ENCODE data around the gene ARHGAP26.

The ARHGAP26 gene

DNA sequence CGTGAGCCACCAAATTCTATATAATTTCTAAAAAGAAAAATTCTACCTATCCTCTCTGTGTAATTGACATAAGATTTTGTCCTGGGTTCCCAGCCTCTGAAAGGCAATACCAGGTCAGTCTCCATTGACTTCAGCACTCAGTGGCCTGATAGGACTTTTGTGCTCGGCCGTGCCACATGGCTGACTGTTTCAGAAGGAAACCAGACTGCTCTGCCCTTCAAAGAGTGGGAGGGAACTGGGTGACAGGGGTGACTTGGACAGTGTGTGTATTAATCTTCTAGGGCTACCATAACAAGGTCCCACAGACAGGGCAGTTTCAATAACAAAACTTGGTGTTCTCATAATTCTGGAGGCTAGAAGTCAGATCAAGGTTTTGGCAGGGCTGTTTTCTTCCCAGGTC, 43.0 kb downstream of the ARHGAP26 start:
- peak in 1 of 2 donors; percentile 26 for DNase-seq

GRCh38 chr5:142814122-142814521, 43.9 kb downstream of the ARHGAP26 start:
- no peak for DNase-seq

DNA sequence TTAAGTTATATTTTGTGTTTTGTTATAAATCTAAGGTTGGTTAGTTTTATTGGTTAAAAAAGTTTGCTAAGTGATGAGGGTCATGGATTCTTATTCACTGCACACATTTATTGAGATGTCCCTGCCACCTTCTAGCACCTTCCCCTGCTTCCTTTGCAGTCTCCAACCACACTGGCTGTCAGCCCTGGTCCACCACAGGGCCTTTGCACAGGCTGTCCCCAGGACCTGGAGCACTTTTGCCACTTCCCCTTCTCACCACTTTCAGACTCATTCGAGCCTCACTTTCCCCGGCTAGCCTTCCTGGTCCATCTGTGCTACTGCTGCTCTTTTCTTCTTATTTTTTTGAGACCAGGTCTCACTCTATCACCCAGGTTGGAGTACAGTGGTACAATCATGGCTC, 45.3 kb downstream of the ARHGAP26 start:
- DNase-seq, result no peak

DNA sequence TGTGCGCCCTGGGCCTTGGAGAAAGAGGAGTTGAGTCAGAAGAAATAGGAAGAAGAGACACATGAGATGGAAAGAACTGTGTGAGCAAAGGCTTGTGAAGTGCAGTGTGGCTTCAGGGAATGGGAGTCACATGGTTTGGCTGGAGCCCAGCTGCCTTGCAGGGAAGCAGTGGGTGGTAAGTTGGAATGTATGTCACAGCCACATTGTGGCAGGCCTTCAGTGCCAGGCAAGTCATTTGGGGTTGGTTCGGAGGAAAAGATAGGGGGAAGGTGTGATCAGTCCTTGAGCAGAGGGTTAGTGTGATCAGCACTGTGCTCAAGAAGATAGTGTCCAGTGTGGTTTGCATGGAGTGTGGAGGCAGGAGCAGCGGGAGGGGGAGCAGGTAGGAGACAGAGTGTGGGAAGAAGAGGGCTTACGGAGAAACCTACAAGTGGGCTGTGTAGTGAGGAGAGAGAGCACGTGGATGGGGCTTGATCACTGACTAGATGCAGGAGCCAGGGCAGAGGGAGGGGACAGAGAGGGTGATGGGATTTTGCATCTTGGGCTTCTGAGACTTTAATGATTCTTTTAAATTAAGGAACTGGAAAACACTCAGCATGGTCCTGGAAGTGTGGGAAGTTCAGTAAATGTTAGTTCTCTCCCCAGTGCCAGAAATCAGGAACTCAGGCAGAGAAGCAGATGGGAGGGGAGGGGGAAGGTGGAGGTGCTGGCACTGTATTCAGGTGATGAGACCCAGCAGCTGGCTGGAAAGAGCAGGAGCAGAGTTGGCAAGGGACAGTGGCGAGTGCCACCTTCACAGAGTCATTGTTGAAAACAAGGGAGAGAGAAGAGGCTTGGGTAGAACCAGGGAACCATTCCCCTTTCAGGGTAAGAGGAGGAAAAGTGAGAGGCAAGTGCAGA, 46.6 kb downstream of the ARHGAP26 start:
- DNase-seq, result peak; percentile 68 to 80

DNA sequence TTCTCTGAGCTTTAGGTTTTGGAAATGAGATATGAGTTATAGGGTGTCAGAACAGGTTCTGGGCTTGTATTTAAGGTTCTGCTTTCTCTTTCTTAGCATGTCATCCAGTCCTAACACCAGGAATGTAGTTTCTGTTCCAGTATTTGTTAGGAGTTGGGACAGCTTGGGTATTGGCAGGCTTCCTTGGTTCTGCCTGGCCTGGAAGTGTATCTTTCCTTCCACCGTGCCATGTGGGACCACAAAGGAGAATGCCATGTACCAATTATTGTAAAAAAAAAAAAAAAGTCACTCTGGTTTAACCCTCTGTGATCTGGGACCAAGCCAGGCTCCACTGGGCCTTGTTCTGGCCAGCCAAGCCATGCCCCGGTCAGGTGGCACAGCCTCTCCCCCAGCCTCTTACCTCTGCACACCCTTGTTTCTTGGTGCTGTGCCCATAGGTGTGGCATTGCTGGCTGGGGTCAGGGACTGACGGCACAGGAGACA, 47.8 kb downstream of the ARHGAP26 start:
- no peak for DNase-seq

GRCh38 chr5:142819292-142819691, 49.1 kb downstream of the ARHGAP26 start:
- DNase-seq, result no peak

DNA sequence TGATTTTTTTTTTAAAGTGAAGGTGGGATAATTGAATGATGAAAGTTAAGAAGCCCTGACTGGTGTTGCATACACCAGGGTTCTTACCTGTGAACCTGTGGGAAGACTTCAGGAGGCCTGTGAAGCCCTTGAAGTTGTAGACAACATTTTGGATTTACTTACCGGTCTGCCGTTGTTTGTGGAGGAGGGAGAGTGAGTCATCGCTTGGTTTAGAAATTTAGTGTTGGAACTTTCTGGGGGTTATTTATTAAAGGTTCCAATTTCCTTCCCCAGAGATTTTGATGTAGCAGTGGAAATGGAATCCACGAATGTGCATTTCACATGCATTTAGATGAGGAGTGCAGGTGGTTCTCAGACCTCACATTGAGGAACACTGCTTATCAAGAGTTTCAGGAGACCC, 49.6 kb downstream of the ARHGAP26 start:
- peak; percentile 39 to 54 for DNase-seq

DNA sequence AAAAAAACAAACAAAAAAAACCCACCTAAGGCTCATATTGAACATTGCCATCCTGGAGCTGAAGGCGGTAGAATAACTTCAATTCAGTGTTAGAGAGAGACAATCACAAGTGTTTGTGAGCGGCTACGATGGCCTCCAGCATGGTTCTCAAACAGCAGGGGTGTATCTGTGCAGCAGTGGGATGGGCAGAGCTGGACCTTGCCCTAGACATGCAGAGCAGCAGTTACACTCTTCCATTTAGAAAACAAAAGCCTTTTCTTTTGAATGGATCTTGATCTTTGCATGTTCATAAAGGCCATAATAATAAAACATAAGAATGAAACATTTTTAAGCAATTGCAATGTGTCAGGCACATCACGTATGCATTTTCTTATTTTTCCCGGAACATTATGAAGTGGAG, 50.3 kb downstream of the ARHGAP26 start:
- no peak for DNase-seq

- no peak for DNase-seq
Measured at GRCh38 chr5:142821034-142821732, 51.0 kb downstream of the ARHGAP26 start.

DNA sequence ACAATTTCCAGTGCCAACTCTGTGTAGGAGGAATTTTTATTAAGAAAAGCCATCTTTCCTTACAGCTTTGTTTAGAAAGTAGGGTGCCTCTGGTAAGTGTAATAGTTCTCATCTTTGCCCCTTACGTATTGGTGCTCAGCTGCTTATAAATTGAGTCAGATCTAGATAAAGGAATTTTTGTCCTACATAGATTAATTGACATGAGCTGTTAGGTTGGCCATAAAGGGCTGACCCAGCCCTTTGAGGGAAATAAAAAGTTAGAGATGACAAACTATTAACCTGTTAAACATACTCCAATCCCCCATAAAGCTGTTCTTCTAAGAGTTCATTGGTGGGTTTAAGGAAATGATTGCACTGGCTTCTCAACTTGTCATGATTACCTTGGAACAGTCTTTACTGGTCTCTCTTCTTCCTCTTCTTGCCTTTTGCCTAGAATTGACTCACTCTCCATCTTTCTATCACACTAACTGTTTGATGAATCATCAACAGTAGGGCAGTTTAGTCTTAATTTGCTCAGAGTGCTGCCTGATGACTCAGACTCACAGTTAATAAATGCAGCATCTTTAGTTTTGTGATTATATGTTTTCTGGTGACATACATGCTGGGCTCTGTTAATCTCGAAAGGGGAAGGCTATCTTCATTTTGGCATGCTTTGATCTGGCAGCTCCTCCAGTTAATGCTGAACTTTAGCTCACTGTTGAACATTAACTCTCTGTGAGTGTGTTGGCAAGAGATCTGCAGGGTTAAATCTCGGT, 51.7 kb downstream of the ARHGAP26 start:
- DNase-seq, result peak; percentile 81 to 89

DNA sequence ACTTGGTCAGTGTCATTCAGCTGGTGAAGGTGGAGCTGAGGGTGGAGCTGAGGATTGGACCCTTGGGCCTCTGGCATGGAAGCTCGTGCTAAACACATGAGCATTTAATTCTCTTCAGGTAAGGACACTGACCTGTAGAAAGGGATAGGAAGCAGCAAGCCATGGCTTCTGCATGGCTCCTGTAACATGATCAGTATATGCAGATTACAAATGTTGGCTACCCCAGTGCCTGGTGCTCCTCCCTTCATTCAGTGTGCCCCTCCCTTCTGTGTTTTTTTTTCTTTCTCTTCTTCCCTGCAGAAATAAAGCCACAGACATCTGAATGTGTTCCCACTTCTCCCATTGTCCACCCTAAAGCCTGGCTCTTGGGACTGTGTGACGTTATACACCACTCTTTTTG, 52.9 kb downstream of the ARHGAP26 start:
- DNase-seq, result no peak

DNA sequence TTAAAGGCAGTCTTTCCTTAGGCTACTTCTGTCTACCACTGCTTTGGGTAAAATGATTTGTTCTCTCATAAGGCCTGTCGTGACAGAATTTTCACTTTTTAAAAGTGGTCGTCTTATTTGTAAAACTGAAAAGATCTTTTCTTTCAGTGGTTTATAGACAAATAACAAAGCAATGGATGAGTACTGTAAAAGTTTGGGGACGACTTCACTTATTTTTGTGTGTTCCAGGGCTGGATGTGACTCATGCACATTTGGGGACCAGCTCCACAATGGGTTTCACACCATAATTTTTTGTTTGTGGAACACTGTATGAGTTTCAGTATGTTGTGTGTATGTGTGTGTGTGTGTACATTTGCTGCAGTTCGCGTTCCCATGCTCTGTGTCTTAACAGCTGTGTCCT, 53.6 kb downstream of the ARHGAP26 start:
- no peak for DNase-seq

- DNase-seq, result no peak
Measured at GRCh38 chr5:142824391-142824790, 54.2 kb downstream of the ARHGAP26 start.

DNA sequence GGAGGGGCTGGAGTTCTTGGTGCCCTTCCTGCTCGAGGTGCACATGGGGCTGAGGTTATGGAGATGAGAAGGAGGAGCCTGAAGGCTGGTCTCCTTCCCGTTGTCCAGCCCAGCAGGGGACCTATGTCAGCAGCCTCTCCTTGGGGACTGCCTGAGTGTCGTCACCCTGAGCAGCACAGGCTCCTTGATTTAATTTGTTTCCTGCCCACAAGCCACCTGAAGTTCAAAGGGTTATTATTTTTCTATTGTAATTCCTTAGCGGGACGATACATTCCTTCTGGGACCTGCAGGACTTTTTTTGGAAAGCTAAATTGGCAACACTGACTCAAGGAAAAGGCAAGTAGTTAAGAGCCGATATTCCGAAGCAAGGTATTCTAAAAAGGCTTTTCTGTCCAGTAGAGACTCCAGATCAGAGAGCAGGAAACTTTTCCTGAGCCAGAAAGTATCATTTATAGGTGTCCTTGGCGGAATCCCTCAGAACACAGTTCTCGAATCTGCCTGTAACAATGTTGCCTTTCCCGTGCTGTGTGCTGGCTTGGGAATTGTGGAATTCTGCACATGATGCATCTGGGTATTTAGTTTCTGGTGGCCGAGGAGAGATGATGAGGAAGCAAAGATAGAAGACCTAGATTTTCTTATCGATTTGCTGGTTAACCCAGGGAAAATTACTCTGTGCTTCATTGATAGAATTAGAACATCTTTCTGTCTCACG, 55.4 kb downstream of the ARHGAP26 start:
- DNase-seq, result no peak

DNA sequence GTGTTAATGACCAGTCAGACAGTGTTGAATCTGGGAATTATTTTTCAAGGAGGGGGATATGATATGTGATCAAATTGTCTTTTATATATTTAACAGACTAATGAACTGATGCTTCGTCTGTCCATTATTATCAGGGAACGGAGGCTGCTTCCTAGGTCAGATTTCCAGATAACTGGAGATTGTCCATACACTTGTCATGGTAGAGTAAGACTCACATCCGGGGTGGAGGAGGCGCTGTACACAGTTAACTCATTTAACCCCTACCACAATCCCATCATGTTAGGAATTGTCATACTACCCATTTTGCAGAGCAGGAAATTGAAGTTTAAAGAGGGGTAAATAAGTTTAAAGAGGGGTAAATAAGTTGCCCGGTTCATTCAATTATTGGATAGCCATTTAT, 55.9 kb downstream of the ARHGAP26 start:
- no peak for DNase-seq

GRCh38 chr5:142826741-142827492, 56.7 kb downstream of the ARHGAP26 start:
- peak; percentile 48 to 53 for DNase-seq

DNA sequence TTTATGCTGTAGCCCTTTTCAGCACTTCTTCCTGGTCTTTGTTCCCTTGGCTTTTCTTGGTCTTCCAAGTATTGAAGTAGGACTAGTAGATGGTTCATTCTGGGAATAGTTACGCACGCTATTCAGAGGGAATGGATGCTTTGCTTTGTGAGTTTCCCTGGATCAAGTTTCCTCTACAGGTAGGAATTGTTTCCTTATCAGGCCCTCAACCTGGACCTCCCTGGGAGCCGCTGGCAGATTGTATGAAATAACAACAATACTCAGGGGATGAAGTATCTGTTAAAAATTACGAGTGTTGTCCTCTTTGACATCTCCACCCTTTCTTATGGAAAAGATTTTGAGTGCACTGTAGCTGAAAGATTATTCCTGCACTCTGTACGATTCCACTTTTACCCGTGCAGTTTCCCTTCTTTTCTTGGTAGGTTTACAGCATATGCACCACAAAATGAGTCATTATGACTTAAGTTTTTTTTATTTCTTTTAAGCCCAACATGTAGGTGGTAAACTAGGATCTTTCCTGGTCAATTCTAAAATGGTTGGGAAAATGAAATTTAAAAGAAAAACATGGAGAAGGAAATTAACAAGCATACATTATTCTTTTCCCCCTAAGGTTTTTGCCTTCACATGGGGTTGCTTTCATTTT, 57.9 kb downstream of the ARHGAP26 start:
- no peak for DNase-seq

DNA sequence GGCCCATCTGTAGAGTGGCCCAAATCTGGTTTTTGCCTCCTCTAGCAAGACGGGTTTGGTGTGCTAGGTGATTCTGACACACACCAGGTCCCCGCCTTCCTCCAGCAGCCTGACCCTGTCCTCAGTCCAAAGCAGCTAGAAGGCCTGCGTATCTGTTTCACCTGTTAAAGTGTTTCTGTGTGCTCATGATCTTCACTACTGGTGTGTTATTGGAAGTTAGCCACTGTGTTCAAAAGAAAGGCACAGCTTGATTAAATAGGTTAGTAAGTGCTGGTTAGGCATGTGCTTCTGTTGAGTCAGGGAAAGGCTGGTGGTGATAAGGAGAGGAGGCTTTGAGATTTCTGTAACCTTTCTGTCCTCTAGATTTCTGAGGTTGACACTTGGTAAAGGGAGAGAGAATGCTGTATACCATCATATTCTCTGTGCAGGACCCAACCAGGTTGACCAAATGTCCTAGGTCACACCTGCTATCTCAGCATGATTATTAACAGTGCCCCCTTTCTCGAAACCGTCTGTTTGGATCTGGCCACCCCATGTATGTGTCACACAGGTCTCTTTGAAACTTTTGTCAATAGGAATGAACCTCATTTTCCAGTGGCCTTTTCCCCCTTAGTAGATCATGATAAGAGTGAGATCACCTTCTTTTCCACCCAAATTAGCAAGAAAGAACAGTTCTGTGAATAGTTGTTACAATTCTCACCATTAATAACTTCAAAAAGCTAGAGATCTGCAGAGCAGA, 58.8 kb downstream of the ARHGAP26 start:
- DNase-seq, result no peak

DNA sequence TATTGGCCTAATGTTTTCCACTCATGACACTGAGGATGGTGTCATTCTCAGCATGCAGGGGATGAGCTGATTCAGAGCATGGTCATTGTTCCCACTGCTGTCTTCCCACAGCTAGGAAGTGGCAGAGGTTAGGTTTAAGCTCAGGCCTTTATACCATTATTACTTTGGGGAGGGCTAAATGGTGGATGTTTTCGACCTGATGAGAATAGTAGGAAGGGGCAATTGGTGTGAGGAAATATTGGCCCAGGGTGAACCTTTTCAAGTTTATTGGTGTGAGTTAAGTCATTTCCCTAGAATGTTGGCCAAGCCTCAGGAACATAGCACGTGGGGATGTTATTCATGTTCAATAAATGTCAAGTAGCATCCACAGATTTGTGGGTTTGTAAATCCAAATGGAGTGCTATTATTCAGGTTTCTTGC, 59.6 kb downstream of the ARHGAP26 start:
- peak; percentile 35 to 55 for DNase-seq

DNA sequence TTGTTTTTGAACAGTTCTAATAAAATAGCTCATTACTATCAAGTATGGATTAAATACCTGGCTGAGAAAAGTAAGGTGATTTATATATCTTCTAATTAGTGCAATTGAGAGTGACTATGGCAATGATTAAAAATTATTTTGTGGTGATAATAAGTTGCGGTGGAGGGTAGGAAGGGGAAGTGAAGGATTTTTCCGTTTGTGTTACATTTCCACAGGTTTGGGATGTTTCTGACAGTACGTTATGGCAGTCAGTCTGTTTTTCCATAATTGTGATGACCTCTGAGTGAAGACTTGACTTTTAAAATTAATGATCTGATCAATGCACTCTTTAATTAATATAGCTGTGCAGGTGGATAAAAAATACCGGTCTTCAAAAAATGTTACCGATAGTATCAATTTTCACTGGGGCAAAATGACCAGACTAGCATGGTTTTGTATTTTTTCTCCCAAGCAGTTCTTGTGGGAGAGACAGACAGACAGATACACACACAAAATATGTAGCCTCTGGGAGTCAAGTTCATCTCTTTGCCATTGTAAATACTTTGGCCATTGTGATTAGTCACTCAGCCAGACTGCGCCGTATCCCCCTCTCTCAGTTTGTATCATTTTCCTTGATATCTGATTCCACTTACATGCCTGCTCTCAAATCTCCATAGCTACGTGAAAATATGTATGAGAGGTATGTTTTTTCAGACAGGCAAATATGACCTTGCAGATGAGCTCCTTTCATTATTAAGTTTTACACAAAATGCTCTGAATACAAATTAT, 60.2 kb downstream of the ARHGAP26 start:
- no peak for DNase-seq

Data from inflammatory macrophage treated with lipopolysaccharide for 1 hour (primary cell).